D721Med (cell line): ENCODE results near the gene STXBP1.

Experiments
- DNase-seq: peaks from one replicate; pipeline ENCODE4 v3.0.0; 2011; ENCODE audit warnings: low spot score; ENCODE audit not compliant: insufficient read length
- FAIRE-seq: peaks from 2 replicates; lab custom pipeline; 2011; peaks lifted over from hg19 to GRCh38; lab: Jason Lieb, UNC
- TF ChIP-seq, protein P1 (sequence below): IDR thresholded peaks from 2 replicates; pipeline ENCODE4 v1.5.1; 2012; ENCODE audit warnings: mild to moderate bottlenecking, control low read depth; ENCODE audit not compliant: insufficient read depth; ENCODE audit errors: missing control alignments

Gene STXBP1

DNA sequence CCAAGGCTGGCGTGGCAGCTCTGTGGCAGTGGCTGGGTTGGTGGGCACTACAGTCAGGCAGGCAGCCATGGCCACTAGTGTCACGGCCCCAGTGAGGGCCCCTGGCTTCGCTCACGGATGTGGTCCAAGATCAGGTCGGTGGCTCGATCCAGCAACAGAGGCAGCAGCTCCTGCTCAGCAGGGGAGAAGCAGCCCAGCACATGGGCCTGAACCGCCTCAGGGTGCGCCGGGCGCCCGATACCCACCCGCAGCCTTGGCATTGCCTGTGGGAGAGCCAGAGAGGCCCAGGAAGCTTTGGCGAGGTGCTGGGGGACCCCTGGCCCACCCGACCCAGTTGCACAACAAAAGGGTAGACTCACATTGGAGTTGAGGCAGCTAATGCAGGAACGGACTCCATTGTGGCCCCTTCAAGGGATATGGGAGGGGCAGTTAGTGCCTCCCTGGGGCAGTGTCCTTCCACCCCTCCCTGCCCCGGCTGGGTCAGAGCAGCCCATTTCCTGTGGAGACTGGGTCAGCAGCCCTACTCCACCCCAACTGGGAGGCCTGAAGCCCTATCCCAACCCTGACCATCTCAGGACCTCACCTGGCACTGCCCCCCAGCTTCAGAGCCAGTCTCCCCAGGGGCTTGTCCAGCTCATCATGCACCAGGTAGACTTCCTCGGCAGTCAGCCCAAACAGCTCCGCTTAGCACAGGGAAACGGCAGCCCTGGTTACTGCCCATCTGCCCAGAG is 102.1 kb downstream of the STXBP1 start:
- no peak for FAIRE-seq
- TF ChIP-seq, protein P1, sequence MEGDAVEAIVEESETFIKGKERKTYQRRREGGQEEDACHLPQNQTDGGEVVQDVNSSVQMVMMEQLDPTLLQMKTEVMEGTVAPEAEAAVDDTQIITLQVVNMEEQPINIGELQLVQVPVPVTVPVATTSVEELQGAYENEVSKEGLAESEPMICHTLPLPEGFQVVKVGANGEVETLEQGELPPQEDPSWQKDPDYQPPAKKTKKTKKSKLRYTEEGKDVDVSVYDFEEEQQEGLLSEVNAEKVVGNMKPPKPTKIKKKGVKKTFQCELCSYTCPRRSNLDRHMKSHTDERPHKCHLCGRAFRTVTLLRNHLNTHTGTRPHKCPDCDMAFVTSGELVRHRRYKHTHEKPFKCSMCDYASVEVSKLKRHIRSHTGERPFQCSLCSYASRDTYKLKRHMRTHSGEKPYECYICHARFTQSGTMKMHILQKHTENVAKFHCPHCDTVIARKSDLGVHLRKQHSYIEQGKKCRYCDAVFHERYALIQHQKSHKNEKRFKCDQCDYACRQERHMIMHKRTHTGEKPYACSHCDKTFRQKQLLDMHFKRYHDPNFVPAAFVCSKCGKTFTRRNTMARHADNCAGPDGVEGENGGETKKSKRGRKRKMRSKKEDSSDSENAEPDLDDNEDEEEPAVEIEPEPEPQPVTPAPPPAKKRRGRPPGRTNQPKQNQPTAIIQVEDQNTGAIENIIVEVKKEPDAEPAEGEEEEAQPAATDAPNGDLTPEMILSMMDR = no peak
- DNase-seq = no peak

GRCh38 chr9:127714951-127715469 is 102.9 kb downstream of the STXBP1 start:
- TF ChIP-seq, protein P1 = no peak
- FAIRE-seq (no peak), DNase-seq (no peak)

- DNase-seq = peak; percentile 99
- TF ChIP-seq, protein P1 = no peak
- no peak for FAIRE-seq
Measured at GRCh38 chr9:127715470-127716337, 103.6 kb downstream of the STXBP1 start, which contains the start of the genes PTRH1 and TTC16. Gene PTRH1, minus strand, starts transcription at chr9:127715663. Its CDS starts 24 bp downstream, at chr9:127715639. Gene TTC16, plus strand, starts transcription at chr9:127716079. Its CDS starts 67 bp downstream, at chr9:127716146.

GRCh38 chr9:127716412-127716811 is 104.3 kb downstream of the STXBP1 start:
- TF ChIP-seq, protein P1 = no peak
- DNase-seq (no peak), FAIRE-seq (no peak)

DNA sequence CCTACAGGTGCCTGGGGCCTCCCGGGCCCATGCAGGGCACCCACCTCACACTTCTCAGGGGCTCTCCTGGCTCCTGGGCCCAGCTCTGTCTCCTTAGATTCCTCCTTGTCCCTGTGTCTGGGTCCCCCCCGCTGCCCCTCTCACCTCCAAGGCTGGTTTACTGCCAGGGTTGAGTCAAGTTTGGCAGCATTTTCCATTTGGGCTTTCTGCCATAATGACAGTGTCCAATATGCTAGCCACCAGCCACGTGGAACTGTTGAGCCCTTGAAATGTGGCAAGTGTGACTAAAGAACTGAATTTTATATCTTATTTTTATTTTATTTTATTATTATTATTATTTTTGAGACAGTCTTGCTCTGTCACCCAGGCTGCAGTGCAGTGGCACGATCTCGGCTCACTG is 105.7 kb downstream of the STXBP1 start:
- DNase-seq (no peak), FAIRE-seq (no peak)
- TF ChIP-seq, protein P1 = no peak

DNA sequence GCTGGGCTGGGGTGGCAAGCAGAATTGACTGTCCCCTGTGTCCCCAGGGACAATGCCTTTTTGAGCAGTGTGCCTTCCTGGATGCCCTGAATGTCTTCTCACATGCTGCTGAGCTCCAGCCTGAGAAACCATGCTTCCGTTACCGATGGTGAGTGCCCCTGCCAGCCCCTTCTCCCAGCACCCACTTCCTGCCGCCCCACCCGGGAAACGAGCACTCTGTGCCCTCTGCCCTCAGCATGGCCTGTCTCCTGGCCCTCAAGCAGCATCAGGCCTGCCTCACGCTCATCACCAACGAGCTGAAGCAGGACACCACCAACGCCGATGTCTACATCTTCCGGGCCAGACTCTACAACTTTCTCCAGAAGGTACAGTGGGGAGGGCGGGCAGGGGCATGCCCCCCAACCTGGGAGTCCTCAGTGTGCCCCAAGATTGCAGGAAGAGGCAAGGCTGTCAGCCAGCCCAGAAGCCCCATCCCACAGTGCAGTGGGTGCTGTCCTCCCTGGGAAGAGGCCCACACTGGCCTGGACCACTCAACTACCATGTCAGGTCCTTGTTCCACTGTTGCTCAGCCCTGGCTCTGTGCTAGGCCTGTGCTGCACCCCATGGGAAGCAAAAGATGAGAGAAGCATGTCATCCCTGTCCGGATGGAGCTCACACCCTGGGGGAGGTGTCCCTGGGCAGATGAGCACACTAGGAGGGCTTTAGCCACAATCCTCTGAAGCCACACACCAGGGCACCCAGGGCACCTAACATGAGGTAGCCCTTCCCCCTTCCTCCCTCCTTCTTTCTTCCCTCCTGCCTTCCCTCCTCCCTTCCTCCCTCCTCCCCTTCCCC is 108.2 kb downstream of the STXBP1 start:
- FAIRE-seq (no peak), DNase-seq (no peak)
- TF ChIP-seq, protein P1 = no peak
